Duodenal mucosa (tissue), 2 donors: ENCODE measurements around the gene ROR2.
A peak's percentile ranks its signal among the peaks of the same experiment; 100 is the strongest.
"Not testable (repeated sequence)": the region's sequence is repeated elsewhere in the genome, so short reads cannot be mapped to it uniquely, and the experiment has no call there.

Experiments
- H3K27ac ChIP-seq: one replicate; pipeline ENCODE4 v1.7.0; 2013; ENCODE audit warnings: low read depth, low read length
- H3K27me3 ChIP-seq, 2 donors: one replicate each; pipeline ENCODE4 v1.7.0; 2013; ENCODE audit warnings: low read length in 2 of 2, control low read depth in 1 of 2; ENCODE audit not compliant: insufficient read depth in 2 of 2, control insufficient read depth in 1 of 2
- H3K36me3 ChIP-seq, 2 donors: one replicate each; pipeline ENCODE4 v1.7.0; 2013; ENCODE audit warnings: low read length in 2 of 2, control low read depth in 1 of 2; ENCODE audit not compliant: insufficient read depth in 2 of 2, control insufficient read depth in 1 of 2
- H3K4me1 ChIP-seq, 2 donors: one replicate each; pipeline ENCODE4 v1.7.0; 2013; ENCODE audit warnings: low read length in 2 of 2, control low read depth in 1 of 2; ENCODE audit not compliant: insufficient read depth in 2 of 2, control insufficient read depth in 1 of 2
- H3K4me3 ChIP-seq, 2 donors: one replicate each; pipeline ENCODE4 v1.7.0; 2013; ENCODE audit warnings: low read length in 2 of 2, low read depth in 1 of 2
- H3K9ac ChIP-seq, 2 donors: one replicate each; pipeline ENCODE4 v1.7.0; 2013; ENCODE audit warnings: low read length in 2 of 2, low read depth in 1 of 2
- H3K9me3 ChIP-seq, 2 donors: one replicate each; pipeline ENCODE4 v1.7.0; 2013; ENCODE audit warnings: low read length in 2 of 2, control low read depth in 1 of 2; ENCODE audit not compliant: control insufficient read depth in 1 of 2

Gene ROR2

DNA sequence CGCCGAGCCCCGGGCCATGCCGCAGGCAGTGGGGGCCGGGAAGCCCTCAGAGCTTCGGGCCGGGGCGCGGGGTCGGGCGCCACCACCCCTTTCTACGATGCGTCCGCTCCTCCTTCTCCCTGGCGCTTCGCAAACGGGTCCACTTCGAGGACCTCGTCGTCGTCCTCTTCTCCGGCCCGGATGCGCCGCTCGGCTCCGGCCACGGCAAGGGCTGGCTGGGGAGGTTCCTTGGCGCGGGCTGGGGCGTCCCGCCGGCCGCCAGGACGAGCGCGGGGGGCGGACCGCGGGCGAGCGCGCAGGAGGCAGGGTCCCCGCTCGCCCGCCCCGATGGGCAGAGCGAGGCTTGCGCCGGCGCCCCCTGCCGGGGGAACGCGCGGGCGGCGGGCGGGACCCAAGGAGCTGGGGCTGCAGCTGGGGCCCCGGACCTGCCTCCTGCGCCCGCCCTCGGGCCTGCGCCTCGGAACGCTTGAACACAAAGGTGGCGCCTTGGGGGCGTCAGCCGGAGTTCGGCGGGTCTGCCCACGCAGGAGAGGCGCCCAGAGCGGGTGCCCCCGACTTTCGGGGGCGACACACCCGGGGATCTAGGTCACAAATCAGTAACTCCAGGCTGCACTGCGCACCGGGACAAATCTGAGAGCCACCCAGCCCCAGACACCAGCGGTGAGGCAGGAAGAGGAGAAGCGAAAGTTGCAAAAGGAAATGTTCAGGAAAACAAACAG, at the start of gene ROR2:
Gene ROR2 (minus strand): TSS at position 283 of the 719 bp plus-strand sequence.
- Histone ChIP-seq H3K4me3 (peak within 1 kb of the TSS; percentile 54 to 57), H3K4me1 (peaks cover 3 to 10% of the 10 kb centered on the region in 2 donors), H3K27me3 (peaks cover 55 to 64% of the 10 kb centered on the region in 2 donors), H3K9ac (no peak within 1 kb of the TSS), H3K27ac (no peak within 1 kb of the TSS), H3K36me3 (no peaks in the 10 kb centered on the region), H3K9me3 (peaks cover 0 to 4% of the 10 kb centered on the region in 2 donors)

DNA sequence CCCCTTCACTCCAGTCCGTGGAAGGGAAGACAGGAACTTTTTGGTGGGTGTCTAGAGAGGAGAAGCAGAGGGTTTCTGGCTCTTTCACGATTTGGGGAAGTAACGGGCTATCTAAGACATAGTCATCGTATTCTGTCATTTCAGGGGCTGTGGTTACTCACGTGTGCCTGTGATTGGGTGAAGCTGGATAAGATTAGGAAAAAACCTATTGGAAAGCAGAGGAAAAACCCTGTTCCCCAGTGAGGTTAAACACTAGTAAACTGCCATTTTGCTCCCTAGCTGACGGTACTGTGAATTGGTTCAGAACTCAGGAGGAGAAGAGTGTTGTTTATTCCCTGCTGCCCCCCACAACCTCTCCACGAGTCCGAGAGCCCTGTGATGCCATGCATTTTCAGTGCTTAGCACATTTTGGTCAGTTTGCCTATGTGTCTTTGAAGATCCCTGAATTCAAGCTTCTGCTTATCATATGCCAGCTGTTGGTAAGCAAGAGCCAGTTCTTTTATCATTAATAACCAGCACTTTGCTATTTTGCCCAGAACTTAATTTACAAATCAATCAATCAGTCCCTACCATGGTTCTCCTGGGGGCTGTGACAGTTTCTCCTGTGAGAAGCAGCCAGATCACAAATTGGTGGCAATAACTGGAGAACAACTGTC, 45.1 kb upstream of the ROR2 start:
- no peak overlapping the region for H3K9ac ChIP-seq
- H3K27ac ChIP-seq: no peak overlapping the region
- H3K9me3 ChIP-seq: no peaks in the 10 kb centered on the region
- no peaks in the 10 kb centered on the region for H3K4me1 ChIP-seq
- peaks cover 0 to 3% of the 10 kb centered on the region in 2 donors for H3K27me3 ChIP-seq
- H3K36me3 ChIP-seq: no peaks in the 10 kb centered on the region
- H3K4me3 ChIP-seq: no peak overlapping the region

DNA sequence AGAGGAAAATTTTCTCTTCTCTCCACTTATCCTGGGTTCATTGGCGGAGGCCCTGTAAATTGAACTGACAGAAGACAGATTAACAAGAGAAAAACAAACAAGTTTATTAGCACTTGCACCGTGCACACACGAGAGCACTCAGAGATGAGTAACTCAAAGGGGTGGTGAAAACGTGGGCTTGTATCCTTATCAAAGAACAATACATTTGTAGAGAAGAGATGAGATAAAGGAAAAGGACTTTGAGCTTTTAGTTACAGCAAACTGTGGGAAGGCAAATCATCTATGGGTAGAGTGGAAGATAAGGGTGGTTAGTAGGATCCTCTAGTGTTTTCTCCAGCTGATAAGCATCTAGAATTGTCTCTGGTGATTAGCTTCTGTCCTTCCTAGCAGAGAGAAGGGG, 44.4 kb upstream of the ROR2 start:
- no peaks in the 10 kb centered on the region for H3K36me3 ChIP-seq
- H3K4me3 ChIP-seq: no peak overlapping the region
- H3K9me3 ChIP-seq: no peaks in the 10 kb centered on the region
- H3K27me3 ChIP-seq: peaks cover 0 to 3% of the 10 kb centered on the region in 2 donors
- no peak overlapping the region for H3K9ac ChIP-seq
- no peaks in the 10 kb centered on the region for H3K4me1 ChIP-seq
- H3K27ac ChIP-seq: no peak overlapping the region

DNA sequence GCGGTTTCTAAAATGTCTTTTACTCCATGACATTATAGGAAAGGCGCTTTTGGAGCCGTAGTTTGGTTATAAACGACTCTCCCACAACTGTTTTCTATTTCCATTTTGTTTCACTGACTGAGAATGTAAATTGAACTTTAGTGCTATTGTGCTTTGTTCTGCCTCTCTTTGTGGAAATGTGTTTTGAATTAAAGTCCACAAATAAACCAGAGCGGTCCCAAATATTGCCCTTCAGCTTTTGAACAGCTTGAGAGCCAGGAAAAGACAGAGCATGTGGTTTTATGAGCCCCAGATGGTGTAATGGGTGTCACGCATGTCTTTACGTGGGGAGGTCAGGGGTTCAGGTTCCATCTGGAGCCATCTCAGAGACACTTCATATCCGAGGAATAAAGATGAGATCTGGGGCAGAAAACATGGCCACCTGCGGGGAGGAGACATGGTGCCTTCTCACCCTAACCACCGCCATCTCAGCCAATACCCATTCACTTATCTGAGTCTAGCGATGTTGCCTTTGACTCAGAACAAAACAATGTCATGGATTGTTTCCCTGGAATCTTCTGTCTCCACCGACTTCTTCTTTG, 42.5 kb upstream of the ROR2 start:
- Histone ChIP-seq H3K9me3 (no peaks in the 10 kb centered on the region), H3K4me3 (no peak overlapping the region), H3K27me3 (peaks cover 0 to 3% of the 10 kb centered on the region in 2 donors), H3K27ac (no peak overlapping the region), H3K36me3 (no peaks in the 10 kb centered on the region), H3K4me1 (no peaks in the 10 kb centered on the region), H3K9ac (no peak overlapping the region)

DNA sequence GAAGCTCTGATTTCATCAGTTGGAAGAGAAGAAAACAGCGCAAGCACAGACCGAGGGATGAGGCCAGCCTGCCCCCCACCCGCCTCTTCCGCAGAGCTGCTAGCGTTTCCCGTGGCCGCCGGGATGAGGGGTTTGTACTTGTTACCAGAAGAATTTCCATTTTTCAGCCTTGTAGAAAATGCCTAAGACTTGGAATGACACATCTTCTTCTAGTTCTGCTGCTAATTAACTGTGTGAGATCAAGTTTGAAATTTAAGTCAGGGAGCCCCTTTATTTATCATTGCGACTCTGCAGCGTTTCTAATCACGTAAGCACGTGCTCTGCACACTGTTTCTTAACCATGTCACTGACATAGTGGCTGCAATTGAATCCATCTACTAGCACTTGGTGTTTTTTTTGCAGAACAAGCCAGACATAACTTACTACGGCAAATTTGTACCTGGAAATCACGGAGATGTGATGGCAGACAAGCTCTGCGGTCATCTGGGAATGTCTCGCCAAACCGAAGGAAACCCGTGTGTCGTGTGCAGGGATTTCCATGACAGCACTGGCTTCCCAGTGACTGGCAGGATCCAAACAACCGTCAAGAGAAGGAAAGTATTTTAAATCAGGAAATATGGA, 41.8 kb upstream of the ROR2 start:
- no peaks in the 10 kb centered on the region for H3K36me3 ChIP-seq
- no peaks in the 10 kb centered on the region for H3K4me1 ChIP-seq
- H3K9me3 ChIP-seq: no peaks in the 10 kb centered on the region
- H3K9ac ChIP-seq: no peak overlapping the region
- no peak overlapping the region for H3K4me3 ChIP-seq
- H3K27me3 ChIP-seq: peaks cover 0 to 3% of the 10 kb centered on the region in 2 donors
- no peak overlapping the region for H3K27ac ChIP-seq

DNA sequence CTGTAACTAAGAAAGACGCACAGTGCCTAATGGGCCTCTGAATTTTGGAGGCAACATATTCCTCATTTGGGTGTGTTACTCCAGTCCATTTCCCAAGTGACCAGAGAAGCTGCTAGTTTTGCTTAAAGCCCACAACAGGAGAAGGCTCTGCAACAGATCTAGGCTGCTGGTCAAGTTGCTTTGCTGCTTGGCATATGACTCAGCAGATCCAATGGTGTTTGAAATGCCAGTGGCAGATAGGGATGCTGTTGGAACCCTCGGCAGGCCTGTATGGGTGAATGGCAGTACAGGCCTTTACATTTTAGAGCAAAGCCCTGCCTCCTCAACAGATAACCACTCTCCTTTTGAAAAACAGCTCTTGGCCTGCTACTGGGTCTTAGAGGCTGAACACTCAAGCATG, 36.2 kb upstream of the ROR2 start:
- H3K36me3 ChIP-seq: no peaks in the 10 kb centered on the region
- no peaks in the 10 kb centered on the region for H3K4me1 ChIP-seq
- H3K9me3 ChIP-seq: no peaks in the 10 kb centered on the region
- no peaks in the 10 kb centered on the region for H3K27me3 ChIP-seq
- H3K4me3 ChIP-seq: no peak overlapping the region
- H3K9ac ChIP-seq: no peak overlapping the region
- no peak overlapping the region for H3K27ac ChIP-seq

DNA sequence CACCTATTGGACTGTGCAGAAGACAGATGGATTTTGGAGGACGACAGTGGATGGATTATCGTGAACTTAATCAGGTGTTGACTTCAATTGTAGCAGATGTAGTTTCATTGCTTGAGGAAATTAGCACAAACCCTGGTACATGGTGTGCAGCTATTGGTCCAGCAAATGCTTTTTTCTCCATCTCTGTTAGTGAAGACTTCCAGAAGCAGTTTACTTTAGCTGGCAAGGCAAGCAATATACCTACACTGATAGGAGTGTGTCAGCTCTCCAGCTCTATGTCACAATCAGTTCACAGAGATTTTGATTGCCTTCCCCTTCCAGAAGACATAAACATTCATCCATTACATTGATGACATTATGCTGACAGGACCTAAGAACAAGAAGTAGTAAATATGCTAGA, 35.7 kb upstream of the ROR2 start:
- Histone ChIP-seq H3K9ac (no peak overlapping the region), H3K4me1 (no peaks in the 10 kb centered on the region), H3K9me3 (no peaks in the 10 kb centered on the region), H3K27ac (no peak overlapping the region), H3K27me3 (no peaks in the 10 kb centered on the region), H3K4me3 (no peak overlapping the region), H3K36me3 (no peaks in the 10 kb centered on the region)

DNA sequence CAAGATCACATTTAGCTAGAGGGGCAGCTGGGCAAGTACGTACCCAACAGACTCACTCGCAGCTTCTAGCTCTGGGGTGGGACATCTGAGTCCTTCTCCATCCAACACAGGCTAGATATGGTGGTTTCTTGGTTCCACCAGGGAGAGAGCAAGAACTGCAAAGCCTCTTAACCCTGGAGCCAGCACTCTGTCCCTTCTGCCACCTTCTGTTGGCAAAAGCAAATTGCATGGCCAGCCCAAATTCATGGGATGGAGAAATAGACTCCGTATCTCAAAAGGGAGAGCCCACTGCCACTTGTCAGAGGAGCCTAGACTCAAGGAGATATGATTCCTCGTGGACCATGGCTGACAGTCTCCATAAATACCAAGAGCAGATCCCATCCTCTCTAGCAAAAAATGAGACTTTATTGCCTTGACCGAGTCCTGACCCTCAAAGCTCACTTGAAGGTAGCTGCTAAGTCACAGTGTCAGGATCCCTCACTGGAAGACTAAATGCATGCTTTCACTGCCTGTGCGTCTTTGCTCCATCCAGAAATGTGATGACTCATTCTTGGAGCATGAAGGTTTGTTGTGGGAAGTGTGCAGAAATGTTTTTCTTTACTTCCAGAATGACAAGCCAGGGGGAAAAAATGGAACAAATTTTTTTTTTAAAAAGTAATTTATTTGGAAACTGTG, 28.8 kb upstream of the ROR2 start:
- H3K9ac ChIP-seq: no peak overlapping the region
- no peaks in the 10 kb centered on the region for H3K4me1 ChIP-seq
- H3K27ac ChIP-seq: no peak overlapping the region
- no peaks in the 10 kb centered on the region for H3K36me3 ChIP-seq
- no peak overlapping the region for H3K4me3 ChIP-seq
- no peaks in the 10 kb centered on the region for H3K27me3 ChIP-seq
- no peaks in the 10 kb centered on the region for H3K9me3 ChIP-seq

DNA sequence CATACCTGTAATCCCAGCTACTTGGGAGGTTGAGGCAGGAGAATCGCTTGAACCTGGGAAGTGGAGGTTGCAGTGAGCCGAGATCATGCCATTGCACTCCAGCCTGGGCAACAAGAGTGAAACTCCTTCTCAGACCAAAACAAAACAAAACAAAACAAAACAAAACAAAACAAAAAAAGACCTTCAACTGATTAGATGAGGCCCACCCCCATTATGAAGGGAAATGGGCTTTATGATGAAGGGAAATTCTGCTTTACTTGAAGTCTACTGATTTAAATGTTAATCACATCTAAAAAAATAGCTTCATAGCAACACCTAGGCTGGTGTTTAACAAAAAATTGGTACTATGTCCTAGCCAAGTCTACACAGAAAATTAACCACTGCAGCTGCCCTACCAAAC, 25.2 kb upstream of the ROR2 start:
- not testable (repeated sequence) for H3K27ac ChIP-seq, H3K9ac ChIP-seq, H3K4me3 ChIP-seq, H3K9me3 ChIP-seq, H3K36me3 ChIP-seq, H3K4me1 ChIP-seq, H3K27me3 ChIP-seq

DNA sequence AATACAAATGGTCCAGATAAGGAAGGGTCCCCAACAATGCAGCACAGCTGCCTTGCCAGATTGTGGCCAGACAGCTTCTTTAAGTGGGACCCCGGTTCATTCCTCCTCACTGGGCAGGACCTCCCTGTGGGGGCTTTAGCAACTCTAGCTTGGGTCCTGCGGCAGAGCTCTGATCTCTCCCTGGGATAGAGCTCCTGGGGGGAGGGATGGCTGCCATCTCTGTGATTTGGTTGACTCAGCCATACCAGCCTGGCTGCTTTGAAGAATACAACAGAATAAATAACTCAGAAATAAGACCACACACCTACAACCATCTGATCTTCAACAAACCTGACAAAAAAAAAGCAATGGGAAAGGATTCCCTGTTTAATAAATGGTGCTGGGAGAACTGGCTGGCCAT, 22.7 kb upstream of the ROR2 start:
- H3K9ac ChIP-seq: no peak overlapping the region
- H3K9me3 ChIP-seq: no peaks in the 10 kb centered on the region
- no peak overlapping the region for H3K27ac ChIP-seq
- peaks cover 5 to 6% of the 10 kb centered on the region in 2 donors for H3K27me3 ChIP-seq
- no peaks in the 10 kb centered on the region for H3K4me1 ChIP-seq
- H3K4me3 ChIP-seq: no peak overlapping the region
- H3K36me3 ChIP-seq: no peaks in the 10 kb centered on the region
